Measurements from ENCODE around the gene GHR.

DNA sequence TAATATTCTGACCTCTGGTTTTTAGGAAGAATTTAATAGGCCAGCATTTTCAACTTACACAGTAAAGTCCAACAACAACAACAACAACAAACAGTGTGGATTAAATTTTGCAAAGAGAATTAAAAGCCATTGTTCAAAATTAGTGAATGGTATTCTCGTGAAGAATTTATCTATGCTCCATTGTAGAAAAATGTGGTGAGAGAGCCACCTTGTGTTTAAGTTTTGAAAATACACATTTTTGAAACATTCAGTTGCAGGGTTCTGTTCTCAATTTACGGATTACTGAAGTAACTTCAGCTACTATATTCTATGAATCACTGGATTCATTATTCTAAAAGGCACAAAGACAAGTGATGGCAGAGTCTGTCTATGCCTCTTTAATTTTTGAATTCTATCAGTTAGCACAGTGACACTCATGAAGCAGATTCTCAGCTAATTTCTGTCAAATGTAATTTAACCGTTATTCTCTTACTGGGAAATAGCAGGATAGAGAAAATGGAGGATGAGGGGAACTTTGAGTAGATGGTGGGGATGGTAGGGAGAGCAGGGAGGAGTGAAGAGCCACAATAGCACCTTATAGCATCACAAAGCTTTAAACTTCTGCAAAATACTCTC is 344.4 kb downstream of the GHR start:
- TF ChIP-seq, protein P1, sequence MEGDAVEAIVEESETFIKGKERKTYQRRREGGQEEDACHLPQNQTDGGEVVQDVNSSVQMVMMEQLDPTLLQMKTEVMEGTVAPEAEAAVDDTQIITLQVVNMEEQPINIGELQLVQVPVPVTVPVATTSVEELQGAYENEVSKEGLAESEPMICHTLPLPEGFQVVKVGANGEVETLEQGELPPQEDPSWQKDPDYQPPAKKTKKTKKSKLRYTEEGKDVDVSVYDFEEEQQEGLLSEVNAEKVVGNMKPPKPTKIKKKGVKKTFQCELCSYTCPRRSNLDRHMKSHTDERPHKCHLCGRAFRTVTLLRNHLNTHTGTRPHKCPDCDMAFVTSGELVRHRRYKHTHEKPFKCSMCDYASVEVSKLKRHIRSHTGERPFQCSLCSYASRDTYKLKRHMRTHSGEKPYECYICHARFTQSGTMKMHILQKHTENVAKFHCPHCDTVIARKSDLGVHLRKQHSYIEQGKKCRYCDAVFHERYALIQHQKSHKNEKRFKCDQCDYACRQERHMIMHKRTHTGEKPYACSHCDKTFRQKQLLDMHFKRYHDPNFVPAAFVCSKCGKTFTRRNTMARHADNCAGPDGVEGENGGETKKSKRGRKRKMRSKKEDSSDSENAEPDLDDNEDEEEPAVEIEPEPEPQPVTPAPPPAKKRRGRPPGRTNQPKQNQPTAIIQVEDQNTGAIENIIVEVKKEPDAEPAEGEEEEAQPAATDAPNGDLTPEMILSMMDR (optimal IDR thresholded peaks at IDR 0.05 in 1 of 3, IDR thresholded peaks at IDR 0.05 in 1 of 3, conservative IDR thresholded peaks at IDR 0.05 in 1 of 3; ENCODE audit: extremely low read depth in 1 of 3, insufficient read depth in 2 of 3, low read length in 3 of 3) = peak in 2 of 3 experiments; percentile 25 to 33
- no peak for TF ChIP-seq EZH2 (IDR thresholded peaks at IDR 0.05; ENCODE audit: low read length)
